HepG2 (cell line): ENCODE results near the gene CASKIN1. TPM values are rescaled to one million over a fixed set of nuclear protein-coding genes. Genes with fewer than 3 reads are reported as not detected.
A peak's percentile ranks its signal among the peaks of the same experiment; 100 is the strongest.

Experiments
- ETV5 ChIP-seq: IDR thresholded peaks from 2 replicates; pipeline ENCODE4 v1.6.1; 2018; ENCODE audit warnings: missing biosample characterization, missing genetic modification reagents, inconsistent platforms, borderline replicate concordance
- FOXJ3 ChIP-seq: sonication (generic); formaldehyde crosslinking; IDR thresholded peaks from 2 replicates; pipeline ENCODE4 v1.4.0; 2020; ENCODE audit warnings: missing genetic modification reagents, mild to moderate bottlenecking, borderline replicate concordance
- IRX3 ChIP-seq: sonication (generic); formaldehyde crosslinking; IDR thresholded peaks from 2 replicates; pipeline ENCODE4 v1.8.1; 2023; ENCODE audit warnings: mild to moderate bottlenecking, low read depth, missing genetic modification reagents, borderline replicate concordance
- MTF2 ChIP-seq: sonication (generic); formaldehyde crosslinking; IDR thresholded peaks from 2 replicates; pipeline ENCODE4 v1.5.0; 2020; ENCODE audit warnings: missing genetic modification reagents, borderline replicate concordance
- NR2F6 ChIP-seq, 2 experiments: IDR thresholded peaks; 2 replicates each; pipeline ENCODE4 v1.6.1; 2016; ENCODE audit warnings: antibody characterized with exemption in 1 of 2, mild to moderate bottlenecking in 1 of 2
- SRSF4 ChIP-seq: fragments of 200-400 bp; formaldehyde crosslinking; IDR thresholded peaks from one replicate; pipeline ENCODE4 v1.6.1; 2018; ENCODE audit warnings: mild to moderate bottlenecking, low read depth, low read length, moderate library complexity; ENCODE audit not compliant: poor library complexity, severe bottlenecking
- TFDP2 ChIP-seq: sonication (generic); formaldehyde crosslinking; IDR thresholded peaks from 2 replicates; pipeline ENCODE4 v1.4.0; 2020; ENCODE audit warnings: missing genetic modification reagents
- ZFY ChIP-seq: sonication (generic); formaldehyde crosslinking; IDR thresholded peaks from 2 replicates; pipeline ENCODE4 v1.4.0; 2020; ENCODE audit warnings: missing genetic modification reagents
- ZNF138 ChIP-seq: sonication (generic); formaldehyde crosslinking; IDR thresholded peaks from 2 replicates; pipeline ENCODE4 v1.5.0; 2020; ENCODE audit warnings: mild to moderate bottlenecking, low read depth, missing genetic modification reagents
- ZNF224 ChIP-seq: sonication (generic); formaldehyde crosslinking; IDR thresholded peaks from 2 replicates; pipeline ENCODE4 v1.5.0; 2020; ENCODE audit warnings: mild to moderate bottlenecking, missing genetic modification reagents
- ZNF281 ChIP-seq: sonication (generic); formaldehyde crosslinking; IDR thresholded peaks from 2 replicates; pipeline ENCODE4 v1.4.0; 2020; ENCODE audit warnings: missing genetic modification reagents, borderline replicate concordance
- ZNF296 ChIP-seq: sonication (generic); formaldehyde crosslinking; conservative IDR thresholded peaks from 2 replicates; pipeline ENCODE4 v1.5.0; 2020; ENCODE audit warnings: mild to moderate bottlenecking, missing genetic modification reagents
- ZNF513 ChIP-seq: sonication (generic); formaldehyde crosslinking; conservative IDR thresholded peaks from 2 replicates; pipeline ENCODE4 v1.5.0; 2020; ENCODE audit warnings: missing genetic modification reagents
- ZNF720 ChIP-seq: sonication (generic); formaldehyde crosslinking; IDR thresholded peaks from 2 replicates; pipeline ENCODE4 v1.4.0; 2020; ENCODE audit warnings: missing genetic modification reagents
- ZNF839 ChIP-seq: sonication (generic); formaldehyde crosslinking; IDR thresholded peaks from 2 replicates; pipeline ENCODE4 v1.4.0; 2020; ENCODE audit warnings: missing genetic modification reagents, mild to moderate bottlenecking, borderline replicate concordance
- polyA plus RNA-seq, 8 experiments: library from polyadenylated mRNA; depleted of rRNA in 3 of 8; stranded (reverse) in 7 of 8; unstranded in 1 of 8; fragments of >200 nt; fragmentation: Illumina TruSeq in 4 of 8; extraction: Trizol in 4 of 8; gene quantifications; 2 replicates each; pipeline versions ENCODE4 v1.2.1 to v1.2.3, GENCODE V29; 2011 to 2016; ENCODE audit warnings: low read depth in 4 of 8, missing spikeins in 1 of 8, mixed read lengths in 1 of 8; ENCODE audit not compliant: insufficient read depth in 1 of 8
- total RNA-seq, 5 experiments: library from RNA; depleted of rRNA; stranded (reverse); fragments of >200 nt; fragmentation: Illumina TruSeq; extraction: Trizol; gene quantifications; 2 replicates each; pipeline ENCODE4 v1.2.3, GENCODE V29; 2016; ENCODE audit warnings: low read depth in 1 of 5
- TF ChIP-seq, protein P1 (sequence below): sonication (generic); formaldehyde crosslinking; IDR thresholded peaks from 2 replicates; pipeline ENCODE4 v1.5.1; 2020; ENCODE audit warnings: mild to moderate bottlenecking, missing genetic modification reagents, moderate library complexity

CASKIN1 gene
- total and polyA plus RNA-seq, 2 of the 13 experiments (the other 11 are each of a cell fraction or from before 2014, with no cell fraction given), result 1.2 to 2.2 TPM

- no peak for TF ChIP-seq TFDP2 (CRISPR knock-in tag)
- TF ChIP-seq, protein P1, sequence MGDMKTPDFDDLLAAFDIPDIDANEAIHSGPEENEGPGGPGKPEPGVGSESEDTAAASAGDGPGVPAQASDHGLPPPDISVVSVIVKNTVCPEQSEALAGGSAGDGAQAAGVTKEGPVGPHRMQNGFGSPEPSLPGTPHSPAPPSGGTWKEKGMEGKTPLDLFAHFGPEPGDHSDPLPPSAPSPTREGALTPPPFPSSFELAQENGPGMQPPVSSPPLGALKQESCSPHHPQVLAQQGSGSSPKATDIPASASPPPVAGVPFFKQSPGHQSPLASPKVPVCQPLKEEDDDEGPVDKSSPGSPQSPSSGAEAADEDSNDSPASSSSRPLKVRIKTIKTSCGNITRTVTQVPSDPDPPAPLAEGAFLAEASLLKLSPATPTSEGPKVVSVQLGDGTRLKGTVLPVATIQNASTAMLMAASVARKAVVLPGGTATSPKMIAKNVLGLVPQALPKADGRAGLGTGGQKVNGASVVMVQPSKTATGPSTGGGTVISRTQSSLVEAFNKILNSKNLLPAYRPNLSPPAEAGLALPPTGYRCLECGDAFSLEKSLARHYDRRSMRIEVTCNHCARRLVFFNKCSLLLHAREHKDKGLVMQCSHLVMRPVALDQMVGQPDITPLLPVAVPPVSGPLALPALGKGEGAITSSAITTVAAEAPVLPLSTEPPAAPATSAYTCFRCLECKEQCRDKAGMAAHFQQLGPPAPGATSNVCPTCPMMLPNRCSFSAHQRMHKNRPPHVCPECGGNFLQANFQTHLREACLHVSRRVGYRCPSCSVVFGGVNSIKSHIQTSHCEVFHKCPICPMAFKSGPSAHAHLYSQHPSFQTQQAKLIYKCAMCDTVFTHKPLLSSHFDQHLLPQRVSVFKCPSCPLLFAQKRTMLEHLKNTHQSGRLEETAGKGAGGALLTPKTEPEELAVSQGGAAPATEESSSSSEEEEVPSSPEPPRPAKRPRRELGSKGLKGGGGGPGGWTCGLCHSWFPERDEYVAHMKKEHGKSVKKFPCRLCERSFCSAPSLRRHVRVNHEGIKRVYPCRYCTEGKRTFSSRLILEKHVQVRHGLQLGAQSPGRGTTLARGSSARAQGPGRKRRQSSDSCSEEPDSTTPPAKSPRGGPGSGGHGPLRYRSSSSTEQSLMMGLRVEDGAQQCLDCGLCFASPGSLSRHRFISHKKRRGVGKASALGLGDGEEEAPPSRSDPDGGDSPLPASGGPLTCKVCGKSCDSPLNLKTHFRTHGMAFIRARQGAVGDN (CRISPR knock-in tag), result peak; percentile 88
- no peak for TF ChIP-seq FOXJ3
- TF ChIP-seq IRX3 (CRISPR knock-in tag), result no peak
- no peak for TF ChIP-seq NR2F6 (IDR thresholded peaks at IDR 0.05)
- TF ChIP-seq NR2F6 (CRISPR knock-in tag; IDR thresholded peaks at IDR 0.05), result peak; percentile 37; the same call in 1 of the 2 replicates
- TF ChIP-seq ZNF296 (CRISPR knock-in tag), result 0 out of 2 replicates have a peak, but pooled peaks have one; percentile 55
- TF ChIP-seq ETV5 (CRISPR knock-in tag), result no peak; the same call in 1 of the 2 replicates
- TF ChIP-seq ZNF839 (CRISPR knock-in tag), result no peak
- TF ChIP-seq ZNF281 (CRISPR knock-in tag), result no peak
- no peak for TF ChIP-seq ZNF720 (CRISPR knock-in tag)
- no peak for TF ChIP-seq SRSF4
- TF ChIP-seq ZNF224 (CRISPR knock-in tag), result no peak
- TF ChIP-seq ZNF513 (CRISPR knock-in tag), result no peak
- TF ChIP-seq ZFY (CRISPR knock-in tag), result peak; percentile 71
- TF ChIP-seq MTF2 (CRISPR knock-in tag), result peak; percentile 50; the same call in 1 of the 2 replicates
- TF ChIP-seq ZNF138 (CRISPR knock-in tag), result no peak
Measured at GRCh38 chr16:2163211-2163881, 33.1 kb downstream of the CASKIN1 start (continued).
